Mesendoderm (in vitro differentiated cells): ENCODE data around the gene ACR. TPM values are rescaled to one million over a fixed set of nuclear protein-coding genes. Genes with fewer than 3 reads are reported as not detected.

ENCODE experiments used
- DNase-seq: peaks from one replicate; pipeline ENCODE4 v3.0.0; 2013
- H2AK5ac ChIP-seq: 2 replicates; pipeline ENCODE4 v1.6.1; 2013; ENCODE audit warnings: low read length, inconsistent platforms
- H2BK120ac ChIP-seq: 2 replicates; pipeline ENCODE4 v1.6.1; 2013; ENCODE audit warnings: low read depth, mild to moderate bottlenecking, low read length, moderate library complexity, mixed read lengths
- H2BK15ac ChIP-seq: replicated peaks from 2 replicates; pipeline ENCODE4 v1.6.1; 2013; ENCODE audit warnings: low read depth, mild to moderate bottlenecking, moderate library complexity
- H2BK5ac ChIP-seq: 2 replicates; pipeline ENCODE4 v1.6.1; 2013; ENCODE audit warnings: low read length, inconsistent platforms
- H3K18ac ChIP-seq: 2 replicates; pipeline ENCODE4 v1.6.1; 2013; ENCODE audit warnings: mild to moderate bottlenecking, low read length, mixed read lengths
- H3K23ac ChIP-seq: one replicate; pipeline ENCODE4 v1.6.1; 2013; ENCODE audit warnings: low read length
- H3K27ac ChIP-seq: 2 replicates; pipeline ENCODE4 v1.5.1; 2013; ENCODE audit warnings: low read depth, mild to moderate bottlenecking, inconsistent platforms, low read length, moderate library complexity
- H3K27me3 ChIP-seq: 2 replicates; pipeline ENCODE4 v1.6.1; 2013; ENCODE audit warnings: low read length, control low read depth, mild to moderate bottlenecking, inconsistent platforms; ENCODE audit not compliant: insufficient read depth, poor library complexity
- H3K36me3 ChIP-seq: 2 replicates; pipeline ENCODE4 v1.6.1; 2013; ENCODE audit warnings: low read length, inconsistent platforms; ENCODE audit not compliant: control insufficient read depth, insufficient read depth
- H3K4ac ChIP-seq: one replicate; pipeline ENCODE4 v1.6.1; 2013; ENCODE audit warnings: low read depth, mild to moderate bottlenecking, low read length, moderate library complexity
- H3K4me1 ChIP-seq: 2 replicates; pipeline ENCODE4 v1.6.1; 2013; ENCODE audit warnings: low read depth, low read length, inconsistent platforms; ENCODE audit not compliant: control insufficient read depth
- H3K4me2 ChIP-seq: 2 replicates; pipeline ENCODE4 v1.6.1; 2013; ENCODE audit warnings: low read length
- H3K4me3 ChIP-seq: 2 replicates; pipeline ENCODE4 v1.5.1; 2013; ENCODE audit warnings: mild to moderate bottlenecking, low read length
- H3K56ac ChIP-seq: one replicate; pipeline ENCODE4 v1.6.1; 2013; ENCODE audit warnings: low read length
- H3K79me1 ChIP-seq: 2 replicates; pipeline ENCODE4 v1.6.1; 2013; ENCODE audit warnings: low read length, inconsistent platforms
- H3K79me2 ChIP-seq: 2 replicates; pipeline ENCODE4 v1.6.1; 2013; ENCODE audit warnings: mild to moderate bottlenecking, low read length; ENCODE audit not compliant: control insufficient read depth, insufficient read depth
- H3K9ac ChIP-seq: 2 replicates; pipeline ENCODE4 v1.6.1; 2013; ENCODE audit warnings: low read length, inconsistent platforms
- H4K5ac ChIP-seq: one replicate; pipeline ENCODE4 v1.6.1; 2013; ENCODE audit warnings: low read length
- H4K8ac ChIP-seq: one replicate; pipeline ENCODE4 v1.6.1; 2013; ENCODE audit warnings: low read depth, mild to moderate bottlenecking, control low read depth, low read length, moderate library complexity
- WGBS: extraction: QIAGEN DNeasy Blood & Tissue Kit; methylation state at CpG from one replicate; pipeline ENCODE4 v1.1.7; 2013; ENCODE audit warnings: low lambda C conversion rate, missing lambda C conversion rate; ENCODE audit not compliant: insufficient coverage; ENCODE audit errors: extremely low coverage; 5-methylcytosine and 5-hydroxymethylcytosine counted together
- polyA plus RNA-seq, 2 experiments: library from polyadenylated mRNA; stranded (reverse); fragments of 200-250 nt; gene quantifications; one replicate each; pipeline ENCODE4 v1.2.3, GENCODE V29; 2013

The ACR gene
- polyA plus RNA-seq (2013, experiment 1 of 2), result not detected
- polyA plus RNA-seq (2013, experiment 2 of 2), result not detected

DNA sequence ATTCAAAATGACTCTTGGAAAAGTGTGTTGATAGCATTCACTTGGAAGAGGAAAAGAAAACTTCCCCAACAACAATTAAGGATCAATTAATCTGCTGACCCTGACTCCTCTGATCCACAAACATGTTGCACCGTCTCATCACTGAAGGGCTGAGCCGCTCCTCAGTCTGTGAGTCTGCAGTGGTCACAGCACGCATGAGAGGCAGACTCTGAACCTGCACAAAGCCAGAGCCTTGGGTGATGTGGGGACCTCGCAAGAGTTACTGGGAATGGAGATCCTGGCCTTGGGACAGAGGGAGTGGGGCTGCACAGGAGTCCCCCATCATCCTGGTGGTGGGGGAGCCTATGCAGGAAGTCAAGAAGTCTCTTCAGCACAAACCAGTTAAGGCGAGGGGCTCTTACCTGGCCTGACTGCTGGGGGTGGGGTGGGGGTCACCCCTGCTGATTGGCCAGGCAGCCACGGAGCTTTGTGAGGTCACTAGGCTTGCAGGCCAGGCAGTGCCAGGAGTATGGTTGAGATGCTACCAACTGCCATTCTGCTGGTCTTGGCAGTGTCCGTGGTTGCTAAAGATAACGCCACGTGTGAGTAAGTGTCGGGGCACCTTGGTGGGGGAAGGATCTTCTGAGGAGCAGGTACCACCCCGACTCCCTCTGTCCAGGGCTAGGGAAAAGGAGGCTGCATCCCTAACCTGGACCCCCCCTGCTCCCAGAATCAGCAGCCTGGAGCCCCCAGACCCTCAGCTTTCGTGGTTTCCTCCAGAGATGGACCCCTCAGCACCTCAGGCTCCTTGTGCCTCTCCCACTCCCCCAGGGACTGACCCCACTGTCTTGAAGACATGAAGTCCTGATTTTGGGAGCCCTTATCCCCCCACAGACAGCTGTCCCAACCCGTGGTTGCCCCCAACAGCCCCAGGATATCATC lies at the start of gene ACR:
Gene ACR (plus strand): TSS at position 477 of the 921 bp plus-strand sequence. CDS start 32 bp downstream, at position 509.
- no peak within 1 kb of the TSS for H3K9ac ChIP-seq
- no peak within 1 kb of the TSS for H4K5ac ChIP-seq
- WGBS, result no CpG with 5 or more reads among the region's 13 CpGs
- H2AK5ac ChIP-seq, result no peak within 1 kb of the TSS
- no peak within 1 kb of the TSS for H3K23ac ChIP-seq
- no peak within 1 kb of the TSS for H3K4ac ChIP-seq
- H3K79me2 ChIP-seq, result no peaks in the 10 kb centered on the region
- H3K27me3 ChIP-seq, result peaks cover 1% of the 10 kb centered on the region
- no peak within 1 kb of the TSS for H3K18ac ChIP-seq
- H2BK15ac ChIP-seq, result no peak within 1 kb of the TSS
- no peak within 1 kb of the TSS for H3K27ac ChIP-seq
- no peak within 1 kb of the TSS for H4K8ac ChIP-seq
- H3K79me1 ChIP-seq, result no peaks in the 10 kb centered on the region
- no peaks in the 10 kb centered on the region for H3K36me3 ChIP-seq
- no peak within 1 kb of the TSS for H3K4me2 ChIP-seq
- no peak within 1 kb of the TSS for H2BK5ac ChIP-seq
- no peaks in the 10 kb centered on the region for H3K4me1 ChIP-seq
- no peak within 1 kb of the TSS for H2BK120ac ChIP-seq
- DNase-seq, result no peak
- H3K4me3 ChIP-seq, result no peak within 1 kb of the TSS
- no peak within 1 kb of the TSS for H3K56ac ChIP-seq

- DNase-seq, result no peak
- no peaks in the 10 kb centered on the region for H3K27me3 ChIP-seq
- no peaks in the 10 kb centered on the region for H3K79me2 ChIP-seq
- H3K27ac ChIP-seq, result no peak overlapping the region
- H3K9ac ChIP-seq, result no peak overlapping the region
- H3K18ac ChIP-seq, result no peak overlapping the region
- WGBS, result no CpG with 5 or more reads among the region's 5 CpGs
- no peak overlapping the region for H3K56ac ChIP-seq
- H4K8ac ChIP-seq, result no peak overlapping the region
- H2AK5ac ChIP-seq, result no peak overlapping the region
- H3K4me3 ChIP-seq, result no peak overlapping the region
- no peaks in the 10 kb centered on the region for H3K36me3 ChIP-seq
- H3K4me1 ChIP-seq, result no peaks in the 10 kb centered on the region
- no peak overlapping the region for H2BK15ac ChIP-seq
- H3K4me2 ChIP-seq, result no peak overlapping the region
- no peak overlapping the region for H3K23ac ChIP-seq
- no peak overlapping the region for H4K5ac ChIP-seq
- no peak overlapping the region for H3K4ac ChIP-seq
- no peaks in the 10 kb centered on the region for H3K79me1 ChIP-seq
- H2BK5ac ChIP-seq, result no peak overlapping the region
- no peak overlapping the region for H2BK120ac ChIP-seq
Observed at GRCh38 chr22:50688448-50688847, 49.6 kb upstream of the ACR start.

DNA sequence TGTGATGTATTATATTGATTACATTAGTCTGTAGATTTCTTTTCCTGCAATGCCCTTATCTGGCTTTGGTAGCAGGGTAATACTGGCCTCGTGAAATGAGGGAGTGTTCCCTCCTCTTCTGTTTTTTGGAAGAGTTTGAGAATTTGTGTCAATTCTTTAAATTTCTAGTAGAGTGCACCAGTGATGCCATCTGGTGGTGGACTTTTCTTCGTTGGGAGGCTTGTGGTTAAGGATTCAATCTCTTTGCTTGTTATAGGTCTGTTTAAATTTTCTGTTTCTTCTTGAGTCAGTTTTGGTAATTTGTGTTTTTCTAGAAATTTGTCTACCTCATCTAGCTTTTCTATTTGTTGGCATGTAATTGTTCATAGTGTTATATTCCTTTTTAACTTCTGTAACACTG lies 46.5 kb upstream of the ACR start:
- no peaks in the 10 kb centered on the region for H3K4me1 ChIP-seq
- H3K18ac ChIP-seq, result no peak overlapping the region
- no peak overlapping the region for H2AK5ac ChIP-seq
- WGBS, result no CpG with 5 or more reads among the region's 2 CpGs
- H3K79me1 ChIP-seq, result no peaks in the 10 kb centered on the region
- no peak overlapping the region for H2BK5ac ChIP-seq
- H3K4ac ChIP-seq, result no peak overlapping the region
- DNase-seq, result peak; percentile 29
- no peak overlapping the region for H3K4me3 ChIP-seq
- no peak overlapping the region for H3K23ac ChIP-seq
- no peaks in the 10 kb centered on the region for H3K79me2 ChIP-seq
- no peak overlapping the region for H3K56ac ChIP-seq
- H3K27me3 ChIP-seq, result no peaks in the 10 kb centered on the region
- H3K4me2 ChIP-seq, result no peak overlapping the region
- no peak overlapping the region for H4K5ac ChIP-seq
- H3K27ac ChIP-seq, result no peak overlapping the region
- H2BK15ac ChIP-seq, result no peak overlapping the region
- no peak overlapping the region for H3K9ac ChIP-seq
- H2BK120ac ChIP-seq, result no peak overlapping the region
- no peak overlapping the region for H4K8ac ChIP-seq
- H3K36me3 ChIP-seq, result no peaks in the 10 kb centered on the region

- no CpG with 5 or more reads among the region's 6 CpGs for WGBS
- H3K4ac ChIP-seq, result no peak overlapping the region
- H3K27me3 ChIP-seq, result peaks cover 4% of the 10 kb centered on the region
- H3K4me1 ChIP-seq, result no peaks in the 10 kb centered on the region
- no peak overlapping the region for H4K8ac ChIP-seq
- no peak overlapping the region for H3K23ac ChIP-seq
- no peaks in the 10 kb centered on the region for H3K79me1 ChIP-seq
- H3K4me3 ChIP-seq, result no peak overlapping the region
- no peak overlapping the region for H3K27ac ChIP-seq
- no peaks in the 10 kb centered on the region for H3K79me2 ChIP-seq
- H3K56ac ChIP-seq, result no peak overlapping the region
- no peak for DNase-seq
- H2BK5ac ChIP-seq, result no peak overlapping the region
- H3K18ac ChIP-seq, result no peak overlapping the region
- H2AK5ac ChIP-seq, result no peak overlapping the region
- no peak overlapping the region for H2BK15ac ChIP-seq
- no peak overlapping the region for H2BK120ac ChIP-seq
- H3K4me2 ChIP-seq, result no peak overlapping the region
- no peak overlapping the region for H4K5ac ChIP-seq
- H3K9ac ChIP-seq, result no peak overlapping the region
- no peaks in the 10 kb centered on the region for H3K36me3 ChIP-seq
Observed at GRCh38 chr22:50693462-50693861, 44.5 kb upstream of the ACR start.

DNA sequence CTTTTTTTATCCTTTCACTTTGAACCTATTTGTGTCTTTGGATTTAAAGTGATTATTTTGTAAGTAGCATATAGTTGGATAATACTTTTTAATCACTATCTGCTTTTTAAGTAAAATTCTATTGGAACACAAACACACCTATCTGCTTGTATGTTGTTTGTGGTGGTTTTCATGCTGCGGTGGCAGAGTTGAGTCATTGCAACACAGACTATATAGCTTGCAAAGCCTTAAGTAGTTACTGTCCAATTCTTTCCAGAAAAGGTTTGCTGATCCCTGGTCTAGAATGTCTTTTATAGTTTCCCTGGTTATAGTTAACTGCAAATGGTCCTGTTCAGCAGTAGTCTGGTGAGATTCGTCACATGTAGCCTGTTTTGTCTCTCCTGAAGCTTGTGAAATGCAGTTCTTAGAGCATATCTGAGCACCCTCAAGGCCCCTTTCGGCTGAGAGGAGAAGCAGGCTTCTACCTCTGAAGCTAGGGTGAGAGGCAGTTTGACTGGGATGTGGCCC lies 43.9 kb upstream of the ACR start:
- H2BK15ac ChIP-seq, result no peak overlapping the region
- H3K23ac ChIP-seq, result no peak overlapping the region
- no peak for DNase-seq

More for the DNA sequence above, 43.9 kb upstream of the ACR start:
- Histone ChIP-seq H2BK5ac (no peak overlapping the region), H3K4me2 (no peak overlapping the region), H3K27me3 (peaks cover 4% of the 10 kb centered on the region), H3K4ac (no peak overlapping the region), H3K4me1 (no peaks in the 10 kb centered on the region), H3K79me2 (no peaks in the 10 kb centered on the region), H3K36me3 (no peaks in the 10 kb centered on the region), H2BK120ac (no peak overlapping the region), H4K8ac (no peak overlapping the region), H3K9ac (no peak overlapping the region), H2AK5ac (no peak overlapping the region), H3K18ac (no peak overlapping the region), H3K56ac (no peak overlapping the region), H4K5ac (no peak overlapping the region), H3K4me3 (no peak overlapping the region), H3K79me1 (no peaks in the 10 kb centered on the region), H3K27ac (no peak overlapping the region)
- no CpG with 5 or more reads among the region's 3 CpGs for WGBS
